22Rv1 (cell line): Measurements from ENCODE around the gene ZNF212.

Source experiments
- CTCF ChIP-seq: fragments of 450-650 bp; IDR thresholded peaks from 2 replicates; pipeline ENCODE4 v1.5.1; 2017; ENCODE audit warnings: mild to moderate bottlenecking
- ZFX ChIP-seq: fragments of 450-650 bp; IDR thresholded peaks from 2 replicates; pipeline ENCODE4 v1.6.1; 2017; ENCODE audit warnings: antibody characterized with exemption, borderline replicate concordance

- no peak for TF ChIP-seq CTCF
- TF ChIP-seq ZFX: no peak
These were observed 18.9 kb upstream of the ZNF212 start for GRCh38 chr7:149220534-149220933.
